ENCODE measurements around the gene MYO7B.

GRCh38 chr2:127586136-127586535, 50.7 kb downstream of the MYO7B start:
- TF ChIP-seq POLR2A (IDR thresholded peaks at IDR 0.05): no peak
- TF ChIP-seq, protein P1, sequence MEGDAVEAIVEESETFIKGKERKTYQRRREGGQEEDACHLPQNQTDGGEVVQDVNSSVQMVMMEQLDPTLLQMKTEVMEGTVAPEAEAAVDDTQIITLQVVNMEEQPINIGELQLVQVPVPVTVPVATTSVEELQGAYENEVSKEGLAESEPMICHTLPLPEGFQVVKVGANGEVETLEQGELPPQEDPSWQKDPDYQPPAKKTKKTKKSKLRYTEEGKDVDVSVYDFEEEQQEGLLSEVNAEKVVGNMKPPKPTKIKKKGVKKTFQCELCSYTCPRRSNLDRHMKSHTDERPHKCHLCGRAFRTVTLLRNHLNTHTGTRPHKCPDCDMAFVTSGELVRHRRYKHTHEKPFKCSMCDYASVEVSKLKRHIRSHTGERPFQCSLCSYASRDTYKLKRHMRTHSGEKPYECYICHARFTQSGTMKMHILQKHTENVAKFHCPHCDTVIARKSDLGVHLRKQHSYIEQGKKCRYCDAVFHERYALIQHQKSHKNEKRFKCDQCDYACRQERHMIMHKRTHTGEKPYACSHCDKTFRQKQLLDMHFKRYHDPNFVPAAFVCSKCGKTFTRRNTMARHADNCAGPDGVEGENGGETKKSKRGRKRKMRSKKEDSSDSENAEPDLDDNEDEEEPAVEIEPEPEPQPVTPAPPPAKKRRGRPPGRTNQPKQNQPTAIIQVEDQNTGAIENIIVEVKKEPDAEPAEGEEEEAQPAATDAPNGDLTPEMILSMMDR (IDR thresholded peaks at IDR 0.05): no peak

Measured in lower leg skin (tissue), 3 donors.